Esophagus muscularis mucosa (tissue), 4 donors: ENCODE results near the gene NUDCD2.

Experiments
- EP300 ChIP-seq: sonication (generic); formaldehyde crosslinking; IDR thresholded peaks from one replicate; pipeline ENCODE4 v1.6.1; 2017; ENCODE audit warnings: antibody characterized with exemption
- POLR2A ChIP-seq: fragments of 450-650 bp; IDR thresholded peaks from one replicate; pipeline ENCODE4 v1.6.1; 2017; ENCODE audit warnings: antibody characterized with exemption, moderate library complexity, mild to moderate bottlenecking, low read depth
- POLR2AphosphoS5 ChIP-seq, 2 donors: sonication (generic); formaldehyde crosslinking; IDR thresholded peaks; one replicate each; pipeline ENCODE4 v1.6.1; 2017; ENCODE audit warnings: antibody characterized with exemption in 2 of 2
- TF ChIP-seq, protein P1 (sequence below), 3 experiments: fragments of 200-600 bp in 2 of 3; fragments of 450-650 bp in 1 of 3; sonication (generic) in 2 of 3; IDR thresholded peaks; one replicate each; pipeline ENCODE4 v1.5.1; 2017 to 2019; ENCODE audit warnings: antibody characterized with exemption in 3 of 3, mild to moderate bottlenecking in 2 of 3, moderate library complexity in 1 of 3

- TF ChIP-seq, protein P1, sequence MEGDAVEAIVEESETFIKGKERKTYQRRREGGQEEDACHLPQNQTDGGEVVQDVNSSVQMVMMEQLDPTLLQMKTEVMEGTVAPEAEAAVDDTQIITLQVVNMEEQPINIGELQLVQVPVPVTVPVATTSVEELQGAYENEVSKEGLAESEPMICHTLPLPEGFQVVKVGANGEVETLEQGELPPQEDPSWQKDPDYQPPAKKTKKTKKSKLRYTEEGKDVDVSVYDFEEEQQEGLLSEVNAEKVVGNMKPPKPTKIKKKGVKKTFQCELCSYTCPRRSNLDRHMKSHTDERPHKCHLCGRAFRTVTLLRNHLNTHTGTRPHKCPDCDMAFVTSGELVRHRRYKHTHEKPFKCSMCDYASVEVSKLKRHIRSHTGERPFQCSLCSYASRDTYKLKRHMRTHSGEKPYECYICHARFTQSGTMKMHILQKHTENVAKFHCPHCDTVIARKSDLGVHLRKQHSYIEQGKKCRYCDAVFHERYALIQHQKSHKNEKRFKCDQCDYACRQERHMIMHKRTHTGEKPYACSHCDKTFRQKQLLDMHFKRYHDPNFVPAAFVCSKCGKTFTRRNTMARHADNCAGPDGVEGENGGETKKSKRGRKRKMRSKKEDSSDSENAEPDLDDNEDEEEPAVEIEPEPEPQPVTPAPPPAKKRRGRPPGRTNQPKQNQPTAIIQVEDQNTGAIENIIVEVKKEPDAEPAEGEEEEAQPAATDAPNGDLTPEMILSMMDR (IDR thresholded peaks at IDR 0.05) = no peak
- TF ChIP-seq POLR2A (no peak), EP300 (no peak), POLR2AphosphoS5 (IDR thresholded peaks at IDR 0.05) (no peak)
Measured at GRCh38 chr5:163402007-163402406, 57.9 kb downstream of the NUDCD2 start.
